K562 (cell line): Measurements from ENCODE around the gene TBX1. TPM values are rescaled to one million over a fixed set of nuclear protein-coding genes. Genes with fewer than 3 reads are reported as not detected.

Source experiments
- ELK1 ChIP-seq: sonication (generic); formaldehyde crosslinking; IDR thresholded peaks from 2 replicates; pipeline ENCODE4 v1.8.1; 2022; ENCODE audit warnings: missing genetic modification reagents
- HOXB6 ChIP-seq: fragments of 250-450 bp; sonication (Bioruptor Pico); IDR thresholded peaks from 2 replicates; pipeline ENCODE4 v1.5.1; 2022; ENCODE audit warnings: mild to moderate bottlenecking, borderline replicate concordance
- RREB1 ChIP-seq: fragments of 250-450 bp; sonication (Bioruptor Pico); IDR thresholded peaks from 2 replicates; pipeline ENCODE4 v1.4.0; 2020
- ZBTB17 ChIP-seq: fragments of 450-650 bp; formaldehyde crosslinking; IDR thresholded peaks from 2 replicates; pipeline ENCODE4 v1.4.0; 2020; ENCODE audit warnings: mild to moderate bottlenecking
- ZNF239 ChIP-seq: fragments of 250-450 bp; sonication (Bioruptor Pico); IDR thresholded peaks from 2 replicates; pipeline ENCODE4 v1.4.0; 2020; ENCODE audit warnings: mild to moderate bottlenecking
- ZNF830 ChIP-seq: fragments of 250-450 bp; sonication (Bioruptor Pico); IDR thresholded peaks from 2 replicates; pipeline ENCODE4 v1.5.0; 2021; ENCODE audit warnings: mild to moderate bottlenecking
- ZSCAN32 ChIP-seq: fragments of 450-650 bp; formaldehyde crosslinking; IDR thresholded peaks from 2 replicates; pipeline ENCODE4 v1.4.0; 2020; ENCODE audit warnings: mild to moderate bottlenecking, moderate library complexity
- polyA plus RNA-seq, 8 experiments: library from polyadenylated mRNA; depleted of rRNA in 4 of 8; stranded (reverse) in 5 of 8; unstranded in 3 of 8; fragments of >200 nt; fragmentation: Nextera tagmentation in 2 of 8; fragmentation: Illumina TruSeq in 1 of 8; extraction: Ambion mirVana in 2 of 8; extraction: Trizol in 1 of 8; gene quantifications; 2 replicates each; pipeline versions ENCODE4 v1.2.1 to v1.2.3, GENCODE V29; 2011 to 2014; ENCODE audit warnings: inconsistent platforms in 1 of 8, missing spikeins in 1 of 8
- total RNA-seq, 7 experiments: library from RNA; depleted of rRNA in 6 of 7; stranded (reverse); fragments of >200 nt in 6 of 7; fragmentation: Illumina TruSeq in 2 of 7; extraction: Trizol in 2 of 7; gene quantifications; 2 replicates each; pipeline versions ENCODE4 v1.2.1 to v1.2.3, GENCODE V29; 2011 to 2021; ENCODE audit warnings: low replicate concordance in 1 of 7

TBX1 gene
- total and polyA plus RNA-seq, 9 of the 15 experiments (the other 6 are each of a cell fraction or from before 2014, with no cell fraction given), result 0.07 to 35.0 (median 3.9) TPM

GRCh38 chr22:19776433-19777031 is 16.0 kb downstream of the TBX1 start (continued):
- TF ChIP-seq RREB1 (CRISPR knock-in tag), result 0 out of 2 replicates have a peak, but pooled peaks have one; percentile 52
- TF ChIP-seq ZNF239, result no peak
- TF ChIP-seq ZNF830 (CRISPR knock-in tag), result 0 out of 2 replicates have a peak, but pooled peaks have one; percentile 28
- TF ChIP-seq HOXB6 (CRISPR knock-in tag), result no peak
- TF ChIP-seq ZBTB17, result peak; percentile 65; the same call in 1 of the 2 replicates
- no peak for TF ChIP-seq ELK1 (CRISPR knock-in tag)
- no peak for TF ChIP-seq ZSCAN32
